Astrocyte of the cerebellum (primary cell): Measurements from ENCODE around the gene CPZ.

Source experiments
- DNase-seq: peaks from one replicate; pipeline ENCODE4 v3.0.0-alpha.2; 2011; ENCODE audit warnings: low read depth
- H3K4me3 ChIP-seq: 2 replicates; pipeline ENCODE4 v1.5.1; 2011; ENCODE audit warnings: mild to moderate bottlenecking, low read depth, low read length, moderate library complexity
- in situ Hi-C: cut with HindIII; loops from 2 replicates; pipeline ENCODE4 v1.10.0; 2017; ENCODE audit warnings: low sequenced_read_pairs
- TF ChIP-seq, protein P1 (sequence below): IDR thresholded peaks from 2 replicates; pipeline ENCODE4 v1.5.1; 2012; ENCODE audit warnings: low read length, low read depth, moderate library complexity, mild to moderate bottlenecking; ENCODE audit errors: missing control alignments

CPZ gene

DNA sequence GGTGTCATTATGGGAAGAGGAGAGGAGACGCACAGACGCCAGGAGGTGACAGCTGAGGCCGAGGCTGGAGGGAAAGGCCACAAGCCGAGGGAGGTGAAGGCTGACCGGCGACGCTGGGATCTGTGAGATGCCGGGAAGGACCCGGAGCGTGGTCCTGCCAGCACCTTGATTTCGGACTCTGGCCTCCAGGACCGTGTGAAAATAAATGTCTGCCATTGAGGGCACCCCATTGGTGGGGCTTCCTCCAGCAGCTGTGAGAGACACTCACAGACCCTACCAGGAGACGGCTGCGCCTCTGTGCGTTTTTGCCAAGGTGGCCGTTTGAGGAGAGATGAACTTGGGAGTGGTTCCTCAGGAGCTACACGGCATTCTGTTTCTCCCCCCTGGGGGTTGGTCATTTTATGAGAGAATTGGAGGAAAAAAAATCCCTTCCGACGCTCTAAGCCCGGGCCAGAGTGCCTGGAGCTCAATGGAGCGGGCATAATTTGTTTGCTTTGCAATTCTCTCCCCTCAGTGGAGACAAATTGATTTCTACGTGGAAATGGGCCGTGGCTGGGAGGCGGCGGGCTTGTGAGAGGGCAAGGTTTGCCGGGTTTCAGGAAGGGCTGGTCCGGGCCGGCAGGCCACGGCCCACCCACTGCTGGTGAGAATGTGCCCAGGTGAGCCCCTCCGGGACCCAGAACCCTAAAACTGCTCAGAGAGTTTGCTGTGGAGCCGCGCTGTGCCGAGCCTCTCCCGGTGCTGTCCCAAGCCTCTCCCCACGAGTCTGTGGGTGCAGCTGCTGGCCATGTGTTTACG is 53.9 kb downstream of the CPZ start:
- no peak for DNase-seq
- H3K4me3 ChIP-seq, result no peak overlapping the region
- TF ChIP-seq, protein P1, sequence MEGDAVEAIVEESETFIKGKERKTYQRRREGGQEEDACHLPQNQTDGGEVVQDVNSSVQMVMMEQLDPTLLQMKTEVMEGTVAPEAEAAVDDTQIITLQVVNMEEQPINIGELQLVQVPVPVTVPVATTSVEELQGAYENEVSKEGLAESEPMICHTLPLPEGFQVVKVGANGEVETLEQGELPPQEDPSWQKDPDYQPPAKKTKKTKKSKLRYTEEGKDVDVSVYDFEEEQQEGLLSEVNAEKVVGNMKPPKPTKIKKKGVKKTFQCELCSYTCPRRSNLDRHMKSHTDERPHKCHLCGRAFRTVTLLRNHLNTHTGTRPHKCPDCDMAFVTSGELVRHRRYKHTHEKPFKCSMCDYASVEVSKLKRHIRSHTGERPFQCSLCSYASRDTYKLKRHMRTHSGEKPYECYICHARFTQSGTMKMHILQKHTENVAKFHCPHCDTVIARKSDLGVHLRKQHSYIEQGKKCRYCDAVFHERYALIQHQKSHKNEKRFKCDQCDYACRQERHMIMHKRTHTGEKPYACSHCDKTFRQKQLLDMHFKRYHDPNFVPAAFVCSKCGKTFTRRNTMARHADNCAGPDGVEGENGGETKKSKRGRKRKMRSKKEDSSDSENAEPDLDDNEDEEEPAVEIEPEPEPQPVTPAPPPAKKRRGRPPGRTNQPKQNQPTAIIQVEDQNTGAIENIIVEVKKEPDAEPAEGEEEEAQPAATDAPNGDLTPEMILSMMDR, result no peak
- in situ Hi-C loops, result no loop called here

GRCh38 chr4:8647094-8647570 is 54.6 kb downstream of the CPZ start:
- no peak for DNase-seq
- in situ Hi-C loops, result no loop called here
- TF ChIP-seq, protein P1, result no peak
- H3K4me3 ChIP-seq, result no peak overlapping the region

DNA sequence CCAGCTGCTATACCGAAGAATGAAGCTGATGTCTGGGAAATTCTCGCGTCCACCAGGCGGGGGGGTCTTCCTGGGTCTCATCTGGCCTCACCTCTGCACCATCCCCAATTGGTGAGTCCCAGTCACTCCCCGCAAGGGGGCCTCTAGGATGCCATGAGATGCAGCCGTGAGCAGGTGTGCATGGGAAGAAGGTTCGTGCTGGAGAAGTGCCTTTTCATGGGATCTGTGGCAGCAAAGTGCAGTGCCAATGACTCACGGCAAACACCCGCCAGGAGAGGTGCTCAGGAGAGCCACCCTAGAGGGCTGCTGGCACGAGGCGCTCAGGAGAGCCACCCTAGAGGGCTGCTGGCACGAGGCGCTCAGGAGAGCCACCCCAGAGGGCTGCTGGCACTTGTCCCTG is 55.1 kb downstream of the CPZ start:
- DNase-seq, result no peak

DNA sequence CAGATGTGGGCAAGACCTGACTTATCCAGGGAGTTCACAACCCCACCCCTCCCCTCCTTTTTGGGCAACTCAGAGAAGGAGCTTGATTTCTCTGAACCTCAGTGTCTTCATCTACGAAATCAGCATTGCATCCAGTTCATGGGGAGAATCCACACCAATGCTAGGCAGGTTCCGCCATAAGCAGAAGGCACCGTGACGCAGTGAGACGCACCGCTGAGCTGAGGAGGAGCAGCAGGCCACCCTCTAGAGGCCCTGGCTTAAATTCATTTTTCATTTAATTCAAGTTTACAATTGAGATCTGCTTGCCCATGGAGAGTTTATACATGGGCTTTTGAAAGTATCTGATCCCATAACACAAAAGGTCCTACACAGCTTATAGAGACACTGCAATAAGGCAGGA is 55.7 kb downstream of the CPZ start:
- no peak for DNase-seq
- TF ChIP-seq, protein P1, result no peak
- in situ Hi-C loops, result no loop called here

More for the DNA sequence above, 55.1 kb downstream of the CPZ start:
- in situ Hi-C loops, result no loop called here
- H3K4me3 ChIP-seq, result no peak overlapping the region
- TF ChIP-seq, protein P1, result no peak

GRCh38 chr4:8648816-8649630 is 56.5 kb downstream of the CPZ start:
- in situ Hi-C loops, result no loop called here
- TF ChIP-seq, protein P1, result no peak
- no peak for DNase-seq
- no peak overlapping the region for H3K4me3 ChIP-seq

More for the DNA sequence above, 55.7 kb downstream of the CPZ start:
- H3K4me3 ChIP-seq, result no peak overlapping the region

DNA sequence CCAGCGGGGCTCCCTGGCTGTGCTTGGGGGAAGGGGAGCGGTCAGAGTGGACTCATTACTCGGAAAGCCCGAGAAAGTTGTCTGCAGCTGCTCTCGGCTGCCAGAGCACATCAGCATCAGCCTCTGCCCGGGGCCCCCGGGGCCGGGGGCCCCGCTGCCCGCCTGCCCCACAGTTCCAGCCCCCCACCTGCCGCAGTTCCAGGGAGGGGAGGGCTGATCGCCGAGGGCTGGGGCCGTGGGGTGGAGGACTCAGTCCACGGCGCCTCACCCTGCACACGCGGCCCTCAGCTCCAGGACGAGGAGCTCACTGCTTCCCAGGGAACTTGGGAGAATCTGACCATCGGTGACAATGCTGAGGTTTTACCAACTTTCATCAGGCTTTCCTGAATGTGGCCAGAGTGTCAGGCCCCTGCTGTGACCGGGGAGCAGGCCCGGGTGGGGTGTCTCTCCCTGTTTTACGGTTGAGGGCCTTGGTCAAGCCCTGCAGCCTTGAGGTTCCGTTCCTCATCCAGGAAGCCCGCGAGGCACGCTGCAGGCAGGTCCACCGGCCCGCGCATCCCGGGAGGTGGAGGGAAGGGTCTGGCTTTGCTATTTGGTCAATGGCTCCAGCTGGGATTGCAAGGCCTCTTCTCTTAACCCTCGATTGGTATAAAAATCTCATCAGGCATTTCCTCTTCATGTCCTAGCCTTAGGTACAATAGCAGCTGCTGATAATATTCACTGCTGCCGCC is 57.2 kb downstream of the CPZ start:
- TF ChIP-seq, protein P1, result no peak
- H3K4me3 ChIP-seq, result no peak overlapping the region
- in situ Hi-C loops, result no loop called here
- no peak for DNase-seq
